GM12874 (cell line): ENCODE data around the gene PBX3.

Experiments
- TF ChIP-seq, protein P1 (sequence below): IDR thresholded peaks from 2 replicates; pipeline ENCODE4 v1.5.1; 2011; ENCODE audit warnings: low read depth, mild to moderate bottlenecking, control low read depth, low read length, moderate library complexity; ENCODE audit not compliant: insufficient read depth

PBX3 gene

DNA sequence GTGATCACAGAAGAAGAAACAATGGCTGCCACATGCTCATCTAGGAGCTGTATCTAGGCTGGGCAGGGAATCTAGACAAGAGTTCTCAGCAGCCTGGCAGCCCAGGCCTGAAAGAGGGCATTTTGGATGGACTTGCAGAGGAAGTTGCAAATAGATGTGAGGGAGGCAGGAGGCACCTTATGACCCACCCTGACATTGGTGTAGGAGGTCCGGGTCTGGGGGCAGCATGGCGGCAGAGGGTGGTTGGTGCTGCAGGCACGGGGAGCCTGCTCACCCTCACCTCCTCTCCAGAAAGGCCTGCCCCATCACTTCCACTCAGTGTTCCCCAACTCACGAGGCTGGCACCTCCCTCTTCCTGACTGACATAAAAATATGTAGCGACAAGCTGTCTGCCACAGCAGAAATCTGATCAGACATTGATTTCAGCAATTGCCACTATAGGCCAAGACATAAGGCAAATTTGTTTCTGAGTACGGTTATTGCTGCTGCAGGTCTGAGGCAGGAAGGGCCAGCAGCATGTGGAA lies 217.6 kb downstream of the PBX3 start:
- TF ChIP-seq, protein P1, sequence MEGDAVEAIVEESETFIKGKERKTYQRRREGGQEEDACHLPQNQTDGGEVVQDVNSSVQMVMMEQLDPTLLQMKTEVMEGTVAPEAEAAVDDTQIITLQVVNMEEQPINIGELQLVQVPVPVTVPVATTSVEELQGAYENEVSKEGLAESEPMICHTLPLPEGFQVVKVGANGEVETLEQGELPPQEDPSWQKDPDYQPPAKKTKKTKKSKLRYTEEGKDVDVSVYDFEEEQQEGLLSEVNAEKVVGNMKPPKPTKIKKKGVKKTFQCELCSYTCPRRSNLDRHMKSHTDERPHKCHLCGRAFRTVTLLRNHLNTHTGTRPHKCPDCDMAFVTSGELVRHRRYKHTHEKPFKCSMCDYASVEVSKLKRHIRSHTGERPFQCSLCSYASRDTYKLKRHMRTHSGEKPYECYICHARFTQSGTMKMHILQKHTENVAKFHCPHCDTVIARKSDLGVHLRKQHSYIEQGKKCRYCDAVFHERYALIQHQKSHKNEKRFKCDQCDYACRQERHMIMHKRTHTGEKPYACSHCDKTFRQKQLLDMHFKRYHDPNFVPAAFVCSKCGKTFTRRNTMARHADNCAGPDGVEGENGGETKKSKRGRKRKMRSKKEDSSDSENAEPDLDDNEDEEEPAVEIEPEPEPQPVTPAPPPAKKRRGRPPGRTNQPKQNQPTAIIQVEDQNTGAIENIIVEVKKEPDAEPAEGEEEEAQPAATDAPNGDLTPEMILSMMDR: no peak

DNA sequence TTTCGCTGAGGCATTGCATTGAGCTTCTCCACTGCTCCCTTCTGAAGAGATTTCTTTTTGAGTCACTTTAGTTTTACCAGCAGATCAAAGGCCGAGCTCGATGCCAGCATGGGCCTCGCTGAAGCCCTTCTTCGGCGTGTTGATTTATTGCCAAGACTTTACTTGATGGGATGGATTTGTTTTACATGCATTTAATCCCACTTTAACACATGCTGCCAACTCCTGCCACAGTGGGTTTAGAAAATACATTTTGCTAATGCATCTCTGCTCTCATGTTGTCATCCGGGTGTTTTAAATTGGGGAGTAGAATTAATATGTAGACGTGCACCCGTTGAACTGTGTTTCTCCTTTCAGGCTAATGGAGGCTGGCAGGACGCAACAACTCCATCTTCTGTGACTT lies 218.3 kb downstream of the PBX3 start:
- TF ChIP-seq, protein P1: no peak

DNA sequence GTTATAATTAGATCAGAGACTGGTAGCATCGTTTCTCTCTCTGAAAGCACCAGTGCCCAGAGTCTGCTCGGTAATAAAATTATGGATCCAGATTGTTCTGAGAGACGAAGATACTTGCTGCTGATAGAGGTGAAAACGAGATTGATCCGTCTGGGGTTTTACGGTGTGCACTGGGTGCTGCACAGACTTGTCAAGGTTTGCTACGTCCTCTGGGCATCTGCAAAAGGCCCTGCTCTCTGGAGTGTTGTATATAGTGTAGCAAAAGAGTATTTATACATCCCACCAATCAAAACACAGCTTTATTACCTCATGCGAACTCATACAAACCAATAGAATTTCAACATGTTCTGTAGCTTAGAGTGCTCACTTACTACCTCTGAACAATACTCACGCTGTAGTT lies 219.3 kb downstream of the PBX3 start:
- TF ChIP-seq, protein P1: no peak

DNA sequence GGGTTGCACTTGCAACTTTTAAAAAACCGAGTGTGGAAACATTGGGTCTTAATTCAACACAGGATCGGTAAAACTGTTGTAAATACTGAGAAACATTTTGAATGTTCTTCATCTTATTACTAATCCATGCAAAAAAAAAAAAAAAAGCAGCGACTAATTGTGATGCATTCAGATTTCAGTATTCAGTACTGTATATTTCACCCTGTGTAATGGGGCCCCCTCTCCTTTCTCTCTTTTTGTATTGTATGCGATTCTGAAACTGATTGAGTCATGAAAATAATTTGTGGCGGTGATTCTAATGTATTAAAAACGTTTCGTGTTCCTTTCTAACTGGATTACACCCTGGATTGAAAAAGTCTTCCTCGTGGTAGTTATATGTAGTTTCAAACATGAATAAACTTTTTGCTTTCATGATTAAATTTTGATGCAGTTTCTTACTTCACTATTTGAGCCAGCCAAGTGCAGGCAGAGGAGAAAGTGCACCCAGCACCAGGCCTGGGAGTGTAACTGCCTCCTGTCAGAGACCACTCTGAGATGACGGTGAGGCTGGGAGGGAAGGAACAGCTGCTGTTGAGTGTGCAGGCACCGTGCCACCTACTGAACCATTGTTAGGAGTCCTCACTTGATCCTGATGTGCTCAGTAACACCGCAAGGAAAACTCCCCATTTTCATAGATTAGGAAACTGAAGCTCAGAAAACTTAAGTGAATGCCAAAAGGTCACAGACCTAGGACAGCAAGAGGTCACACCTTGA lies 220.0 kb downstream of the PBX3 start:
- TF ChIP-seq, protein P1: no peak

DNA sequence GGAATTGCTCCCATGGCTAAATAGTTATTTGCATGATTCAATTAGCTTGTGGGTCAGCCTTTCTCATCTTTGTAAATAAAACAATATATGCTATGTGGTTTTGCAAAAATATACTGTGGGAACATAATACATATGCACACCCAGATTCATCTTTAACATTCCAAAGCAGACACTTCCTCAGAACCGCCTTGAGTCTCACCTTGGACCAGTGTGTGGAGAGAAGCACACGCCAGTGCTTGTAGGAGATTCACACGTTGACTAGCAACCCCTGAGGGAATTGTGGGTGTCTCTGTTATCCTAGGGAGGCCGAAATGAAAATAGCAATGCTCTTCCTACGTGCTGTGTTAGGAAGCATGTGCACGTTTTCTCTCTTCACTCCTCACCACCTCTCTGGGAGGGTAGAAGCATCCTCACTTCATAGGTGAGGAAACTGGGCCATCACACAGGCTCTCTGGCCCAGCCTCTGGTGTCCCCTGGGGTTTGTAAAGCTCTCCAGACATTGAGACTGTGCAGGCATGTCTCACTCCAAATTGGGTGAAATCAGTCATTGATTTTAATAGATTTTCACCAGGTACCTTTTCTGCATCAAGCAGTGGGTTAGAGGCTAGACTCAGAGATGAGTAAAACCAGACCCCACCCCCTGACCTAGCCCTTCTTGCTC lies 221.7 kb downstream of the PBX3 start:
- TF ChIP-seq, protein P1: no peak

DNA sequence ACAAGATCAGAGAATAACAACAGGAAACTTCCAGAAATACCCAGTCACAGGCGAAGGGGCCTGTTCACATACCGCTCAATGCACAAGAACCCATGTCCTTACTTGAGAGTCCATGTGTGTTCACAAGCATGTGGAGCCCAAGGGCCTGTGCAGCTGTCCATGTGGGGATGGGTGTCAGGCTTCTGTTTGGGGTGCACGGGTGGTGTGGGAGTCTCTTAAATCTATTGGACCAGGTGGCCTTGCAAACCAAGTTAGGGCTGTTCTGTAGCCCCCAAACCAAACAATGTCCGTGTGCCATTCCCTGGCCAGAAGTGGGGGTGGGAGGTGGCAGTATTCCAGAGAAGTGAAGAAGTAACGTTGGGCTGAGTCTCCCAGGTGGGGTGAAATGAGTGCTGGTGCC lies 222.3 kb downstream of the PBX3 start:
- TF ChIP-seq, protein P1: no peak

DNA sequence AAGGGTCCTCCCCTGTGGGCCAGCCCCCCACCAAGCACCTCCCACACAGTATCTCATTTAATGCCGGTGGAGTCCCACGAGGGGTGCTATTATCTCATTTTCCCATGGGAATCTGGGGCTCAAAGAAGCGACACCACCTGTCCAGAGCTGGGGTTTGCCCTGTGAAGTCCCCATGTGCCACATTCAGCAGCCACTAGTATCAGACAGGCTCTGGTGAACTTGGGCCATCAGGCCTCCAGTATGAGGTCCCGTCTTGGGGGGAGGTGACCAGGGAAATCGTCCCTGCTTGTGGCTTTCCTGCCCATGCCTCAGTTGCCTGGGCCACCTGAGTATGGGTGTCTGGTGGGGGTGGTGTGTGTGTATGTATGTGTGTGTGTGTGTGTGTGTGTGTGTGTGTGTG lies 222.7 kb downstream of the PBX3 start:
- TF ChIP-seq, protein P1: no peak
